Measurements from ENCODE around the gene AMDHD2.

Gene AMDHD2

DNA sequence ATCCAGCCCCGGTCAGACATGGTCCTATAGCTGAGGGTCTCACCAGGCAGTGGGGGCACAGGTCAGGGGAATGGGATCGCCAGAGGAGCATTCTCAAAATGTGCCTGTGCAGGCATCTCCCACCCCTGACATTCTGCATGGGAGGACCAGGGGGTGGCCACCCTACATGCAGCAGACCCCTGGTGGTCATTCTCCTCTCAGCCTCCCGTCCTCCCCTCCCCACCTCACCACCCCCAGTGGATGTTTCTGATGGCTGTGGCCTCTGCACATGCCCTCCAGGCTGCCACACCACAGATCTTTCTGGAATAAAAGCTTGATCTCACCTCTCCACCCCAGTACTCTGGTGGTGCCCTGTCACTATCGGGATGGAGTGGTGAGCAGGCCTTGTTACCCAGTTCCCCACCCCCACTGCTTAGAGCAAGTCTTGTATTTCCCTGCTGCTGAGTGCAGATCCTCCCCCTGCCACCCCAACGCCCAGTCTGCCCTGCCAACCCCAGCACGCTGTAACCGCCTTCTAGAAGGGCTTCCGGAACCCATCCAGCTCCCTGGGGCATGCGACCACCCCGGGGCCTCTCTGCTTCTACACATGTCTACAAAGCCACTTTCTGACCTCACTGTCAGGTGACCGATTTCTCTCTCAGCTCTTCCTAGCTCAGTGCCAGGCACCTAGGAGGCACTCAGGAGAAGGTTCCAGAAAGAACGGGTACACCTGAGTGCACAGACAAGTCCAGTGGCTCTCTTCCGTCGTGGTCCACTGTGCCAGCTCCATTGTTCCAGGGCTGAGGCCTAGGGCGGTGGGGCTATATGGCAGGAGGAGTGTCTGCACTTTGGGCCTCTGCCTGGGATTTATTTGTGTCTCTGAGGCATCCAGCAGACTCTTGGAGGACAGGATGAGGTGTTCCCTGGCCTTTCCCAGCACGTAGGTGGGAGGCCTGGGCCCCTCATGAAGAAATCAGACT lies 36.0 kb upstream of the AMDHD2 start:
- DNase-seq, result no peak

DNA sequence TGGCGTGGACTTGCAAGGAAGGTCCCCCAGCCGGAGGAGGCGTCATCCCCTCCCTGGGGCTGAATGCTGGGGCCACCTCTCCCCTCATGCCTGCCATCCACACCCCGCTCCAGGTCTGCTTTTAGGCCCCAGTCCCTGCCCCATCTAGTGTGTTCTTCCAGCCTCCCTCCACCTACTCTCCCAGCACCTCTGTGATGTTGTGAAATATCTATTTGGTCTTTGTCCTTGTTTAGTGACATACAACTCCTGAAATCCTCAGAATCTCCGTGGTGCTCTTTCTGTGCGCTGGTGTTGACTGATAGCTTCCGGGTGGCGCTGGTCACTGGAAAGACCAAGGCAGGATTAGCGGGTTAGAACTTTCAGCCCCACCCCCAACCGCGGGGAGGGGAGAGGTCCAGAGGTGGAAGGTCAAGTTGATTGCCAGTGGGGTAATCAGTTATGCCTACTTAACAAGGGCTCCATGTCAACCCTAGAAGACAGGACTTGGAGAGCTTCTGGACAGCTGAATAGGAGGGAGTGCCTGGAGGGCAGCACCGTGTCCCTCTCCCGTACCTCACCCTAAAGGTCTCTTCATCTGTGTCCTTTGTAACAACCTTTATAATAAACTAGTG lies 35.2 kb upstream of the AMDHD2 start:
- no peak for DNase-seq

DNA sequence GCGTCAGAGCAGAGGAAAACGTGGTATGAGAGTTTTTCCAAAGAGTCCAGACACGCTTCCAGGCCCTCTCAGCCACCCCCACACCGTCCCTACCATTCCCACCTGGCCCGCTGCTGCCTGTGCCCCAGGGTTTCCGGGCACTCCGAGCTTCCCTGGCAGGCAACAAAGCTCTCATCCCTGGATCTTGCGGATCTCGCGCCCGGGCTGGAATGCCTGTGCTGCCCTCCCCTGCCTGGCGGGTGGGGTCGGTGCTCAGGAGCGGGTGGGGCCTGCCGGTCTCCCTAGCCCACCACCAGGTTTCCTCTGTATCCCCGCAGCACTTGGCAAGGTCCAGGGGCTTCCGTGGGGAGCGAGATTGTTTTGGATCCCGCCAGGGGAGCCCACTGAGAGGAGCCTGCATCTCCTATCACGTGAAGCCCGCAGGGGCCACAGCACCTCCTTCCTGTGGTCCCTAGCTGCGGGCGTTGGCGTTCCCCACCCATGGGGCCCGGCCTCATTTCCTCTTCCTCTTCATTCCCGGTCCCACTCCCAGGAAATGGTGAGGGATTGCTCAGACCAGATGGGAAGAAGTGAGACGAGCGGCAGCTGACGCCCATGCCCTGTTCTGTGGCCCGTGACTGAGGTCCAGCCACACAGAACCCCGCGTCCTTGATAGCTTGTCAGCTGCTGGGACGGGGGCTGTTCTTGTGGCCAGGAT lies 34.2 kb upstream of the AMDHD2 start:
- DNase-seq, result no peak

DNA sequence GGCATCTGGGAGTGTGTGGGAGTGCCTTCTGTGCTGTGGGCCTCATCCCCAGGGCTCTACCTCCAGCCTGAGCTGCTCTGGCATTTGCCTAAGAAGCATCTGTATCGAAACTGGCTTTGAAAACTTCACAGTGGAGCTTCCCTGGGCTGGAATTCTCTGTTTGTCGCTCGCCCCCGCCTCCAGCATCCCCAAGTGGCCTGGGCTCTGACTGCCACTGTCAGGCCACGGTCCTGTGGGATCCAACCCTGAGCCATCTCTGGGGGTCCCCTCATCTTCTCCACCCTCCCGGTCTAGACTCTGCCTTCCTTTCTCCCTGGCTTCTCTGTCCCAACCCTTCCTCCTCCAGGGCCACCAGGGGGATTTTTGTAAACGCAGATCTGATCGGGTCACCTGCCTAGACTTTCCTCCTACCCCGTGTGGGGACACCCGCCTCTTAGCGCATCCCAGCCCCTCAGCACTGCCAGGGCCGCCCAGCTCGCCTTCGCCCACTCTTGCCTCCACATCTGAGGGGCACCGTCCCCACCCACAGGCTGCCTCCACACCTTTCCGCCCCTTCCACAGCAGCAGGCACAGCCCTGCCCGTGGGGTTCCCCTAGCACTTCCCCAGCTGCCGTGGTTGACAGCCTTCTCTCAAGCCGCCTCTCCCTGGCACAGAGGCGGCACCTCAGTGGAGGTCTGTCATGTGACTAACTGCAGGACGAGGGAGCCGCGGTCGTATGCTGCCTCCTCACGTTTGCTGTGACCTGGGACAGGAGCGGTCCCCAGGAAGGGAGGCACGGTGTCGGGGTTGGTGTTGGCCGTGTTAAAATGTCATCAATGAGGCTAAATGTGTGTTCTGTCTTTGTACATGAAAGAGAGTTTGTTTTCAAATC lies 33.3 kb upstream of the AMDHD2 start:
- DNase-seq, result no peak

DNA sequence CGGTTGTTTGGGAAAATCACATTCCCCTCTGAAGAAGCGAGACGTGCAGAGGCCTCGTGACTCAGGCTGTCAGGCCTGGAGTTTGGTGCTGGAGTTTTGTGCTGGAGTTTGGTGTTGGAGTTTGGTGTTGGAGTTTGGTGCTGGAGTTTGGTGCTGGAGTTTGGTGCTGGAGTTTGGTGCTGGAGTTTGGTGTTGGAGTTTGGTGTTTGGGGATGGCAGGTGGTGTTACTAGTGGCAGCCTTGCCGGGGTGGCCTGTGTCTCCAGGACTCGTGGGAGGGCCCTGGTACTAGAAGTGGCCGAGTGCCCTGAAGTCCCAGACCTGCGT lies 32.7 kb upstream of the AMDHD2 start:
- no peak for DNase-seq

DNA sequence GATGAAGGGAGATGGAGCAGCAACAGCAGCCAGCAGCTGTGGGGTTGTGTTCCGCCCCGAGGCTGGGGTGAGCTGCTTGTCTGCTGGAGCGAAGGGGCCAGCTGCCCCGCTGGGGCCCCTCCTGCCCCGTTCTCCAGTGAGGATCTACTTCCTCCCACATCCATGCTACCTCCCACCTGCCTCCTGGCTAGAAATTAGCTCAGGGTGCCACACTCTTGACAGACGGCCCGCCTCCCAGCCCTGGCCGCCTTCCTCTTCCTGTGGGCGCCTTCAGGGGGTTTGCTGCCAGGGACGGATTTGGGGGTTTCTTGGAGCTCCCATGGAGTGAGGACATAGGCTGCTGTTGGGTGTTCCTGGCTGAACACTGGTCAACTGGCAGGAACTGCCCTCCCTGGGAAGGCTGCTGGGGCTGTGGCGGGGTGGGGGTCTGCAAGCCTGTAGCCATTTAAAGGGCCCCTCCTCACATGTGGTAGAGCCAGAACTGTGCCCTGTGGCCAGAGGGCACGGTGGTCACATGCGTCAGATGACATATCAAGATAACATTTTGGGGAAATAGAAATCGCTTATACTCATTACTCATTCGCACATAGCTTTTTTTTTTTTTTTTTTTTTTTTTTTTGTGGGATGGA lies 32.2 kb upstream of the AMDHD2 start:
- DNase-seq, result no peak

DNA sequence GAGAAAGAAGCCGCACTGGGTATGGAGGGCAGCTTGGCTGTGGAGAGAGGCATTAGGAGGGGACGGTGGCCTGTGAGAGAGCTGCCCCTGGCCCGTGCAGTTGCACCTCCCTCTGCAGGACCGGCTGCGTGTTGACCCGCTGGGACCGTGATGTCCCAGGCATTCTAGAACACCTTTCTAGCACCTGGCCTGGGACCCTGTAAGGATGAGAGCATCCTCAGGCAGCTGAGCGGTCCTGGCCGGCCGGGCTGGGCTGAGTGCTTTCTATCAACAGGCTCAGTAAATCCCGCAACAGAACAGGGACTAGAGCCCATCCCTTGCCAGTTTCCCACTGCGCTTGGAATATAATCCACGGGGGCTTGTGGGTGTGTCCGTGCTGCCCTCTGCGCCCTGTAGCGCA lies 30.6 kb upstream of the AMDHD2 start:
- no peak for DNase-seq

DNA sequence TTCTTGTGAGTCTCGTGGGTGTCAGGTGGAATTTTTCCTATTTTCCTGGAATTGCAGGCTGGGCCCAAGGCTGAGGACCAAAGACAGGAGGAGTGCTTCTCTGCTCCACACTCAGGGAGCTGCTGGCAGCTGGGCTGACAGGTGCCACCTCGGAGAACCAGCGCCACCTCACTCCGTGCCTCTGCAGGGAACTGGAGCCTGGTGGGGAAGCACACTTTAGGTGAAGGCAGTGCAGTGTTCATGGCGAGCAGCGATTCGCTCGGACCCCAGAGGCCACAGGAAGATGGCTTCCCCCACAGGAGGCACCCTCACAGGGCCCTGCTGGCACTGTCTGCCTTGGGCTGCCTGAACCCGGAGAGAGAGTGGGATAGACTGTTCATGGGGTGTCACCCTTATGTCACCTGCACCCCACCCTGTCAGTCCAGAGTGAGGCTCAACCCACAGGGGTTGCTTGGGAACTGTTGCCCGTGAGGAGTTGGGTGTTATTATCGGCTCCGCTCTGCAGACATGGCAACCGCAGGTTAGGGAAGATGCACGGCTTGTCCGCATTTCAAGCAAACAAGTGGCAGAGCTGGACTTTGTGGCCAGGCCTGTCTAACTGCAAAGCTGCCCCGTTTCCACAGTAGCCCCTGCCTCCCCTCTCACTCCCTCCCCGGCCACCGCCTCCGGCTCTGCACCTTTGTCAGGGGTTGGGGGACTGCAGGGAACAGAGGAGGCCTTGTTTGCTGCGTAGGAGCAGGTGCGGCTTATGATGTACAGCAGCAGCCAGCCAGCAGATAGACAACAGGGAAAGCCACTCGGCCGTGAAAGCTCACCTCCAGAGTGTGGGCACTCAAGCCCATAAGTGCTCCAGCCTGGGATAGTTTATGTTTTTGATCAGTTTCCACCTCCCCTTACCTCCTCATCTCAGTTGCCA lies 29.7 kb upstream of the AMDHD2 start:
- no peak for DNase-seq

DNA sequence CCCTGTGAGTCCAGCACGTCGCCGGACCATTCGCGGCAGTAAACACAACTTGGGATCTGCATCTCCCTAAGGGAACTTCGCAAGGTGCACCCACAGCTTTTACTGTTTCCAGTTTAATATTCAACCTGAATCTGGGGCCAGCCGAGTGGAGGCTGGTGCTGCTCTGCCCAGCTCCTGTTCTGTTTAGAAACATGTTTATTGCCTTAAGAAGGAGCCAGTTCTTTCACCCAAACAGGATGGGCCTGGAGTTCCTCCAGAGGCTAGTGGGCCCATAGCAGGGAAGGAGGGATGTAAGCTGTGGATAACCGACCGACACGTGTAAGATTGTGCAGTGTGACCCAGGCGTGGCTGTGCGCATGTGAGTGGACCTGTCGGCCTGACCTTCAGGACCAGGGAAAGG lies 27.9 kb upstream of the AMDHD2 start:
- no peak for DNase-seq

DNA sequence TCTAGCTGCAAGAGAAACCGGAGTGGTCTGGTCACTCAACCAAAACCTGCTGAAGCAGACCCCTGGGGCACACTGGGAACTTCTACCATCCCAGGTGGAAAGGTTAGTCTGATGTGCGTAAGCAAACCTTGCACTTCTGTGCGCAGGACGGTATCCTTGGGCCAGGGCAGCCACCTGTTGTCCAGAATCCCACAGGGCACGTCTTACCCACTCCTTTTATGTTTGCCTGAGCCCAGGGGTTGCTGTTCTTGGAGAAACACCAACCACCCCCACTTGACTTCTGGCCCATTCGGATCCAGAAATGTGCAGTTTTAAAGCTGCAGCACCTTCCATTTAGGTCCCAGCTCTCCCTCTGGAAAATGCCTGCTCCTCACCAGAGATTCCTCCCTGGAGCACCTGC lies 26.6 kb upstream of the AMDHD2 start:
- no peak for DNase-seq

DNA sequence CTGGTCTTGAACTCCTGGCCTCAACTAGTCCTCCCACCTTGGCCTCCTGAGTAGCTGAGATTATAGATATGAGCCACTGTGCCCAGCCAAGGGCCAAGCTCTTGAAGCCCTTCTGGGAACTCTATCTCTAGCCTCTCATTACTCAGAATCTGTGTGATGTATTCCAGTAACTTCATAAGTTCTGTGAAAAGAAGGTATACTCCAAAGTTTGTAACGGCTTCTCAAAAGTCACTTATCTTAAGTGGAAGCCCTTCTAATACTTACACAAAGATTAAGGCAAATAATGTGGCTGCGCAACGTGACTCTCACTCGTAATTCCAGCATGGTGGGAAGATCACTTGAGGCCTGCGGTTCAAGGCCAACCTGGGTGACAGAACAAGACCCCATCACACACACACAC lies 25.6 kb upstream of the AMDHD2 start:
- DNase-seq, result no peak

DNA sequence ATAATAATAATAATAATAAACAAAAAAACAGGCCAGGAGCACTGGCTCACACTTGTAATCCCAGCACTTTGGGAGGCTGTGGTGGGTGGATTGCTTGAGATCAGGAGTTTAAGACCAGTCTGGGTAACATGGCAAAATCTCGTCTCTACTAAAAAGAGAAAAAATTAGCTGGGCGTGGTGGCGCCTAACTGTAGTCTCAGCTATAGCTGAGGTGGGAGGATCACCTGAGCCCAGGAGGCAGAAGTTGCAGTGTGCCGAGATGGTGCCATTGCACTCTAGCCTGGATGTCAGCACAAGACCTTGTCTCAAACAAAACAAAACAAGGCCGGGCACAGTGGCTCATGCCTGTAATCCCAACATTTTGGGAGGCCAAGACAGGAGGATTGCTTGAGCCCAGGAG lies 25.1 kb upstream of the AMDHD2 start:
- no peak for DNase-seq

DNA sequence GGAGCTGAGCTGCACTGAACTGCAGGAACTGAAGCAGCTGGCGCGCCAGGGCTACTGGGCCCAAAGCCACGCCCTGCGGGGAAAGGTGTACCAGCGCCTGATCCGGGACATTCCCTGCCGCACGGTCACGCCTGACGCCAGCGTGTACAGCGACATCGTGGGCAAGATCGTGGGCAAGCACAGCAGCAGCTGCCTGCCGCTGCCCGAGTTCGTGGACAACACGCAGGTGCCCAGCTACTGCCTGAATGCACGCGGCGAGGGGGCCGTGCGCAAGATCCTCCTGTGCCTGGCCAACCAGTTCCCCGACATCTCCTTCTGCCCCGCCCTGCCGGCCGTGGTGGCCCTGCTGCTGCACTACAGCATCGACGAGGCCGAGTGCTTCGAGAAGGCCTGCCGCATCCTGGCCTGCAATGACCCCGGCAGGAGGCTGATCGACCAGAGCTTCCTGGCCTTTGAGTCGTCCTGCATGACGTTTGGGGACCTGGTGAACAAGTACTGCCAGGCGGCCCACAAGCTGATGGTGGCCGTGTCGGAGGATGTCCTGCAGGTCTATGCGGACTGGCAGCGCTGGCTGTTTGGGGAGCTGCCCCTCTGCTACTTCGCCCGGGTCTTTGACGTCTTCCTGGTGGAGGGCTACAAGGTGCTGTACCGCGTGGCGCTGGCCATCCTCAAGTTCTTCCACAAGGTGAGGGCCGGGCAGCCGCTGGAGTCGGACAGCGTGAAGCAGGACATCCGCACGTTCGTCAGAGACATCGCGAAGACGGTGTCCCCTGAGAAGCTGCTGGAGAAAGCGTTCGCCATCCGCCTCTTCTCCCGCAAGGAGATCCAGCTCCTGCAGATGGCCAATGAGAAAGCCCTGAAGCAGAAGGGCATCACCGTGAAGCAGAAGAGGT lies 23.7 kb upstream of the AMDHD2 start:
- DNase-seq, result no peak

DNA sequence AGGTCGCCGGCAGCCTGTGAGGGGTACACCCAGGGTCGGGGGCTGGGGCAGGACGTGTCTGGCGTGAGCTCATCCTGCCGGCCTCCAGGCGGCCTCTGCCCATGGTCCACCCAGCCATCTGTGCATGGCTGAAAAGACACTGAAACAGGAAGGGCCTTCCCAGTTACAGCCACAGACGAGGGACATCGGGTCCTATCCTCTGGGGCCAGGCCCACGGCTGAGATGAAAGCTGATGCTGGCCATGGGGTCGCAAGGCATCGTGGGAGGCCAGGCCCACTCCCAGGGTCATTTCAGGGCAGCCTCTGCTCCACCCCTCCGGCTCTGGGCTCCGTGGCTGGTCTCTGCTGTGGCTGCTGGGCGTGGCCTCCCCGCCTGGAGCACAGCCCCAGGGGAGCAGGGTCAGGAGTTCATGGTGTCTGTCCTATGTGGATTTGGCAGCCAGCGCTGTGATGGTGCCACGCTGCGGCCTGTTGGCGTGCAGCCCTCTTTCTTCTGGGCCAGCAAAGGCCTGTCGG lies 23.0 kb upstream of the AMDHD2 start:
- DNase-seq, result no peak

DNA sequence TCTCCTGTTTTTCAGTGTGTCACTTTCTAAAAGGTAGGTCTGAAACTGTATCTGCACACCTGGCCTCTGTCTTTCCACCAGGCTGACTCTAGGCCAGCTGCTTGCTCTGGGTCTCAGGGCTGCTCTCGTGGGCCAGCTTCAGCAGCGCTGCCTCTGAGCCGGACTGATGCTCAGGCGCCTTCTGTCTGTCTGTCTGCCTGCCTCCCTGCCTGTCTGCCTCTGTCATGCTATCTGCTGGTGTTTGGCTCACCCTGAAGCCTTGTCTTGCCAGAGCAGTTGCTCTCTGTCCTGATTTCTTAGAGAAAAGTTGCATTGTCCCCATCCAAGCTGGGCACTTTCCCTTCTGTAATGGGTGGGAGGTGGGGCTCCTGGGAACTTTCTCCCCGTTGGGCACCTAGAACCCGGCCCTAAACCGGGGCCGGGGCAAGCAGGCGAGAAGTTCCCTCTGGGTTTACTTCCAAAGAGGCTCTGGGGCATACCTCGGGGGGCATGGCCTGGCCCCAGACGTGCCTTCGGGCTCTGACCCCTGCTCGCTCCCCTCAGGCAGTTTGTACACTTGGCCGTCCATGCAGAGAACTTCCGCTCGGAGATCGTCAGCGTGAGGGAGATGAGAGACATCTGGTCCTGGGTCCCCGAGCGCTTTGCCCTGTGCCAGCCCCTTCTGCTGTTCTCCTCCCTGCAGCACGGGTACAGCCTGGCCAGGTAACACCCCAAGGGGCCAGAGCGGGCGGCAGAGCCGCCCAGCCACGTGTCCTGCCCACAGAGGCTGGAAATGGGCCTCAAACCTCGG lies 22.3 kb upstream of the AMDHD2 start:
- DNase-seq, result no peak

DNA sequence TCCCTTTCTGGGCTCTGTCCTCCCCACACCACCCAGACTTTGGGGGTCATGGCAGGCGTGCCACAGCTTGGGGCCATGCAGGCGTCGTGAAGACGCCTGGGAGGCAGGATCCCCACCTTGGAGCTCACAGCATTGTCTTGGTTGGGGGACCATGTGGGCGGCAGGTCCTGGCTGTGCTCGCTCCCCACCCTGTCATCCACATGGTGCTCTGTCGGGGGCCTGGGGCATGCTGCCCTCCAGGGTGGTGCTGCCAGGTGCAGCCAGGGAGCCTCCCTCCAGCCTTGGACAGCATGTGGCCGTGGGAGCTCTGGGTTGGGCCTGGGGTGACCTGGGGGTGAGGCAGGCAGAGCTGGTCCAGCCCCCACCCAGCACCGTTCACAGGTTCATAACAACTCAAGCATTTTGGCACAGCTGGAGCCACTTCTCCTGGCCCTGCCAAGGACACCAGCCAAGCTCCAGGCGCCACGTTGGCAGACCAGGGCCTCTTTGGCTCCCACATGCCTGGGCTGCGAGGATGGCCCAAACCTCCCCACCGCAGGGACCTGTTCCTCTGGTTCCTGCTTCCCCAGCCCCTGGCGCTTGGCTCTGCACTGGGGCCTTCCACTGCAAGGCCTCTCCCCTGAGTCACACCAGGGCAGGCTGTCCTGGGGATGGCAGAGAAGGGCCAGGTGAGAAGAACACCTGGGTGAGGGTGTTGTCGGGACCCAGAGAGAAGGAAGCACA lies 21.5 kb upstream of the AMDHD2 start:
- DNase-seq, result no peak

DNA sequence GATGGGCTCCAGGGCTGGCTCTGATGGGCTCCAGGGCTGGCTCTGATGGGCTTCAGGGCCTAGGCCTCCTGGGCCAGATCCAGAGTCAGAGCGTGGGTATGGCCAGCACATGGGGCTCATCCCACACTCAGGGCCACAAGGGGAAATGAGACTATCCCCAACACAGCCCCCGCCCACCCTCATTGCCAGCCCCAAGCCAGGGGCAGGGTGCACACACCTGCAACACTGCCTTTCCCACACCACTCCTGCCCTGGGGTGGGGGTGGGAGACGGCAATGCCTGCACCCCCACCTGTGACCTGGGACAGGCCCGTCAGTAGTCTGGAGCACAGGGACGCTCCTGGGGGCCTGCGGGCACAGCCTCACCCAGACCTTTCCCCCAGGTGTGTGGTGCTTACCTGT lies 20.7 kb upstream of the AMDHD2 start:
- DNase-seq, result no peak

DNA sequence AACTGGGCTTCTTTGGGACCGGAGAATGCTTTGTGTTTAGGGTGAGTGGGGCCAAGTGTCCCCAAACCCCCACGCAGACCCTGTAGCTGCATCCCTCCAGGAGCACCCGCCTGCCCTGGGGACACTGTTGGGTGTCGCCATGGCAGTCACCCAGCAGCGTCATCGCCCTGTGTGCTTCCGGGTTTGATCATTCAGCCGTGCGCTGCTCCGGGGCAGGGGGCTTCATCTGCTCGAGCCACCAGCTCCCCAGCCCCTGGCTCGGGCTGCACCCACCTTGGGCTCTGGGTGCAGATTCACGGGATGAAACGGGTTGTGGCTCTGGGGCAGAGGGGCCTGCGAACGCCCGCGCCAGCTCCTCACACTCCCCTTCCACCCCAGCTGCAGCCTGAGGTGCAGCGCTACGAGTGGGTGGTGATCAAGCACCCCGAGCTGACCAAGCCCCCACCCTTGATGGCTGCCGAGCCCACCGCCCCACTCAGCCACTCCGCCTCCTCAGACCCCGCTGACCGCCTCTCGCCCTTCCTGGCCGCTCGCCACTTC lies 20.2 kb upstream of the AMDHD2 start:
- no peak for DNase-seq

Measured in SIG-M5 (cell line).